CD4-positive, alpha-beta T cell treated with Interleukin-15 for 1 hour (primary cell): ENCODE results near the gene PRKG1.
"Not testable (repeated sequence)": the region's sequence is repeated elsewhere in the genome, so short reads cannot be mapped to it uniquely, and the experiment has no call there.

Experiments
- DNase-seq: peaks from one replicate; pipeline ENCODE4 v3.0.0-alpha.2; 2020

The PRKG1 gene

DNA sequence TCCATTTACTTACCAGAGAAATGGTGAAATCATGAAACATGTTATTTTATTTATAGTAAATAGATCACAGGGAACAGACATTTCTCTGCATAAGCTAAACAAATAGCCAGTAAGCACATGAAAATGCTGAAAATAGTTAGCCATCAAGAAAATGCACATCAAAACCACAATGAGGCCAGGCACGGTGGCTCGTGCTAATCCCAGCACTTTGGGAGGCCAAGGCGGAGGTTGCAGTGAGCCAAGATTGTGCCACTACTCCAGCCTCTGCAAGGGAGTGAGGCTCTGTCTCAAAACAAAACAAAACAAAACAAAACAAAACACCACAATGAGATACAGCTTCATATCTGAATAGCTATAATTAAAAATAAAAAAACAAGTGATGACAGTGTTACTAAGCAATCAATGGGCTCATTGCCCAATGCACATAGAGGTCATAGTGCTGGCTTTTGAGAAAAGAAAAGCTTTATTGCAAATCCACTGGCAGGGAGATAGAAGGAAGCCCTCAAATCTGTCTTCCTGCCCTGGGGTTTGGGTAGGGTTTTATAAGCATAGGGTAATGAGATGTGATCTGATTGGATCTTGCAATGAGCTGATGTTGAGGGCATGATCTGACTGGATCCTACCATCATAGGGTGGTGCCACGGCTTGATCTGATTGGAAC lies 608.9 kb downstream of the PRKG1 start:
- DNase-seq = no peak

DNA sequence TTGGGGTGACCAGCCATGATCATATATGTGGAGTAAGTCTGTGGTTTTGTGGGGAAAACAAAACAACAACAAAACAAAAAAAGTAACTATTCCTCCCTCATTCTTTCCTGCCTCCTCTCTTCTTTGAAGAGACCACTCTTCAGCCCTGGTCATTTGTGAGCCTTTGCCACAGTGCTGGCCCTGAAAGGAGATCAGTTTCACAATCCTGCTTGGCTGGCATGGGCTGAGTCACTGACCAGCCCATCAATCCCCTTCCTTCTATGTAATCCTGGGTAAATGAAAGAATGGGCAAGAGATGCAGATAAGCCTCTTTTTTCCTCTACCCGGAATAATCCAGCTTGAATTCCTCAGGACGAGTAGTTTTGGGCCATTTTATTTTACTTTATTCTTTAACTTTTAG lies 611.5 kb downstream of the PRKG1 start:
- no peak for DNase-seq

DNA sequence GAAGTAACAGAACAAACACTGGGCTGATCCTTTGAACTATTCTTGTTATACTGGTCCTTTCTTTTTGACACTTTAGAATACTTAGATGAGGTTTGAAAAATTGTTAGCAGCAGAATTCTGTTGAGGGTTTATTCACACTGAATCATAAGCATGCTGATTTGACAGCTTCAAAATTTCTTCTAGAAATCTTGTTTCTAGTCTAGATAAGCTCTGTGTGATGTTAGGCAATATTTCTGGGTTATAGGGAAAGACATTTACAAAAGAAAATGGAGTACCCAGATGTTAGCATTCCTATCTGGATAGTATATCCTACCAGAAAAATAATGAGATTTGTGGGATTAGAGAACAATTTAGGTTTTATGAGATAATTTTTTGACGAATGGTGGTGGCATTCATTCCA lies 613.0 kb downstream of the PRKG1 start:
- no peak for DNase-seq

DNA sequence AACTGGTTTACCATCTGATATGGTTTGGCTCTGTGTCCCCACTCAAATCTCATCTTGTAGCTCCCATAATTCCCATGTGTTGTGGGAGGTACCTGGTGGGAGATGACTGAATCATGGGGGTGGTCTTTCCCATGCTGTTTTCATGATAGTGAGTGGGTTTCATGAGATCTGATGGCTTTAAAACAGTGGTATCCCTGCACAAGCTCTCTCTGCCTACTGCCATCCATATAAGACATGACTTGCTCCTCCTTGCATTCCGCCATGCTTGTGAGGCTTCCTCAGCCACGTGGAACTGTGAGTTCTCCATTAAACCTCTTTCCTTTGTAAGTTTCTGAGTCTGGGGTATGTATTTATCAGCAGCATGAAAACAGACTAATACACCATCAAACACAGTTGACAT lies 614.5 kb downstream of the PRKG1 start:
- DNase-seq = not testable (repeated sequence)

DNA sequence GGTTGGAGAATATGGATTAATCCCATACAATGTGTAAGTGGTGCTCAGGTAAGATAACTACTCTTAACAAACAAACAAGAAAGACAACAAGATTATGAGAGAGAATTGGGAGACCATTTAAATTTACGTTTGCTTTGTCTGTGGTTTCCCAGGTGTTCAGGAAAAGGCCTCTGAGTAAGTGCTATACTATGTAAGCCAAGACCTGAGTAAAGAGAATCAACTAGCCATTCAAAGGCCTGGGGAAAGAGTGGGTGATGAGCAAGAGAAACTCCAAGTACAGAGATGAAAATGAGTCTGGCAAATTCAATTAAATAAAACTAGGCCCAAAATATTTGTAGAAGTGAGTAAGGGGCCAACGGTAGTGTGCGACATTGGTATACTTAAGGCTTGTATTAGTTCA lies 615.2 kb downstream of the PRKG1 start:
- DNase-seq = no peak

DNA sequence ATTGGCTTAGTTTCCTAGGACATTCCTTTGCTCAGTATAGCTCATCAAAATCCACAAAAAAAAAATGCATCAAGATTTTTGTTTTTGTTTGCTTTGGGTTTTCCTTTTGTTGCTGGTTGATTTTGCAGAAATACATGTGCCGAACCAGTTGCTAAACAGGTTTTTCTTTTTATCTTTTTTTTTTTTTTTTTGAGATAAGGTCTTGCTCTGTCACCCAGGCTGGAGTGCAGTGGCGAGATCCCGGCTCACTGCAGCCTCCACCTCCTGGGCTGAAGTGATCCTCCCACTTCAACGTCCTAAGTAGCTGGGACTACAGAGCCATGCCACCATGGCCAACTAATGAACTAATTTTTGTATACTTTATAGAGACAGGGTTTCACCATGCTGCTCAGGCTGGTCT lies 616.8 kb downstream of the PRKG1 start:
- no peak for DNase-seq

DNA sequence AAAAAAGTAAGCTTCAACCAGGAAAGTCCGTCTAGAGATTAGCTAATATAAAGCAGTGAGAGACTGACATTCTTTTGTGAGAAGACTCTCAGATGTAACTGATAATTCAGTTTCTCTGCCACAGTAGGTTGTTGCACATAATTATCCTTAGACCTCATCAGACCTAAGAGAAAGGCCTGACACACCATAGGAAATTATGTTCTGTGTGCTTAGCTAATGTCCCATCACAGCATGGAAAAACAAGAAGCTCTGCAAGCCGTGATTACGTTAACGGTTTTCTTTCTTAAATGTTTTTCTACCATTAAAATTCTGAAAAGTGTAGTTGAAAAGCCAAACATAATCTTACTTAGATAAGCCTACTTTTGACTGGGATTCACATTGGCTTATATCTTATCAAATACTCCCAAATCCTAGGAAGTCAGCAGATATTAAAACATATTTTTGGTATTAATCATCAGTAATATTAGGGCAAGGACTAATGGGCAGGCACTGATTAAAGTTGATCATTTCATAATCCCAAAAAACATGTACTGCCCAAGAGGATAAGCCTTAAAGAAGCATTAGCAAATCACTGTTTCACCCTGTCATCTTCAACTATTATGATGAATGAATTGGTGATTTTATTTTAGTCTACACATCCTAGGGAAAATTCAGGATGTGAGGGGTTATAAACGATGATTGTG lies 619.9 kb downstream of the PRKG1 start:
- DNase-seq = no peak

DNA sequence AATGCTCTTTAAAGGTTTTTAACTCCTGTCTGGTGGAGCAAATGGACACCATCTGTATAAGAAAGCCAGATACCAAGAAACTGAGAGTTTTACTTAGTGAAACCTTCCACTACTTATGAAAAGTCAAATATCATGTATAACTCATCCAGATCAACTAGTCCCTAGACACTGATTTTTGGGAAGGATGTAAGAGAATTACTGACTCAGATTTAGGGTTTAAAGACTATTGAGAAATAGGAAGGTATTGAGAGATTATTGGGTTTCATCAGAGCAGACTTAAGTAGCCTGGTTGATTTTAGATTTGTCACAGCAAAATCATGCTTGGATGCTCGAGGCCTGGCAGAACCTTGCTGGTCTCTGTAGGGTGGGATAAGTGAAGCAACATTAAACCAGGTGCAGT lies 622.0 kb downstream of the PRKG1 start:
- no peak for DNase-seq

DNA sequence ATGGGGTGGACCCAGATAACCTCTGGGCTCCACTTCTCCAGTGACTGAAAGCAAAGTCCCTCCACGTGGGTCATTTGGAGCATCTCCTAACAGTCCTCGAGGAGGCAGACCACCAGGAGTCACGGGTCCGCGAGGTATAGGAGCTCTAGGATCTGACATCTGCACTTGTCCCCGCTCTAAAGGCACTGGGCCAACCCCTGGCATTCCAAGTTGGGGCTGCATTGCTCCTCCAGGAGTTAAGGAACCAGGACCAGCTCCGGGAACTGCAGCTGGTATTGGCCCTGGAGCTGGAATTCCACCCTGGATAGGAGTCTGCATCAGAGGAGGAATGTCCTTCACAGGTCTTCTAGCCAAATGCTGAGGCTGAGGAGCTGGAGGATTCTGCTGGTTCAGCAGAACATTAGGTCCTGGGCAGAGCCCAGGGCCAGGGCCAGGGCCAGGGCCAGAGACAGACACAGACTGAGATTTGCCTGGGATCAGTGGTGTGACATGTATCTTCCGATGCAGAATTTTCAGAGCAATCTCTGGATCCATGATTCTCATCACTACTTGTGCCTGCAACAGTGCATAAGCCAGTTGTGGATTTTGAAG lies 624.3 kb downstream of the PRKG1 start:
- DNase-seq = no peak

DNA sequence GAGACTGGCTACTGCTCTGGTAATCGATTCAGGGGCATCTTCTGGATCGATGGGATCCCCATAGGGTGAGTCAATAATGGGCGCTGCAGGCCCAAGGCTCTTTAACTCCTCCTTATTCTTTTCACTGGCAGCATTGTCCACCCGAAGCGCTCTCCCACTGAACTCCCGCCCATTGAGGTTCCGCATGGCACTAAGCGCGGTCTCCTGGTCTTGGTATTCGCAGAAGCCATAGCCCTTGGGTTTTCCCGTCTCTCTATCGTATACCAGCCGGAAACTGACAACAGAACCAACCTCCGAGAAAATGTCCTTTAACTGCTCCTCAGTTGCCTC lies 624.8 kb downstream of the PRKG1 start:
- no peak for DNase-seq

DNA sequence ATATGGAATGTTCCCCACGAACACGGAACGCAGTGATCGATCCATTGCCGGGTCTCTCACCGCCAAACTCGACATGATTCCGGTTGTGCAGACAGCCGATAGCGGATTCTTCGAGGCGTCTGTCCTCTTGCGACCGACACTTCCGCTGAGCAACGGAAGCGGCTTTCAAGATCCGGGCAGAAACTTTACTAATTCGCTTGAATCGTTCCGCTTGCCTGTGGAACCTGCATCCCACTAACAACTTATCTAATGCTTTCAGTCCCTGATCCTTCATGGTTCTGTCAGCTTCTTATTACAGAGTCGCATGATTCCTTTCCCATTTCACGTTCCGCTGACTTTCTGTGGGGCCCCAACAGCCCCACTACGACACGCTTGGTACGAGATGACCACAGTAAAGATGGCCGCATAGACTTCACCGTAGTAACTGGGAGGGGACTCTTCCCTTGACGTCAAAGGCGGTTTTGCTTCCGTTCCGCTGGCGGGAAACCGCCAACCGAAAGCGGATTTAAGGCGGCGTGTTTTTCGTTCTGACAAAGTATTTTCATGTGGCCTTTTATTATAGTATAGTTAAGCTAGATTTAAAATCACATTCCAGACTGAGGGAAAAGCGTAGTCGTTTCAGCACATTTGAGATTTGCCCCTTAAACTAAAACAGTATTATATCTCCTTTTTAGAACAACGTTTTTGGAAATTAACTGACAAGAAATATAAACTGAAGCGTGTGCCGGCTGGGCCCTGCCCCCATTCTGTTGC lies 625.4 kb downstream of the PRKG1 start, which contains the start of gene CSTF2T:
Gene CSTF2T, minus strand, starts transcription at position 121 of the 753 bp plus-strand sequence. Its CDS starts 46 bp downstream, at position 75.
- DNase-seq = peak; percentile 90

DNA sequence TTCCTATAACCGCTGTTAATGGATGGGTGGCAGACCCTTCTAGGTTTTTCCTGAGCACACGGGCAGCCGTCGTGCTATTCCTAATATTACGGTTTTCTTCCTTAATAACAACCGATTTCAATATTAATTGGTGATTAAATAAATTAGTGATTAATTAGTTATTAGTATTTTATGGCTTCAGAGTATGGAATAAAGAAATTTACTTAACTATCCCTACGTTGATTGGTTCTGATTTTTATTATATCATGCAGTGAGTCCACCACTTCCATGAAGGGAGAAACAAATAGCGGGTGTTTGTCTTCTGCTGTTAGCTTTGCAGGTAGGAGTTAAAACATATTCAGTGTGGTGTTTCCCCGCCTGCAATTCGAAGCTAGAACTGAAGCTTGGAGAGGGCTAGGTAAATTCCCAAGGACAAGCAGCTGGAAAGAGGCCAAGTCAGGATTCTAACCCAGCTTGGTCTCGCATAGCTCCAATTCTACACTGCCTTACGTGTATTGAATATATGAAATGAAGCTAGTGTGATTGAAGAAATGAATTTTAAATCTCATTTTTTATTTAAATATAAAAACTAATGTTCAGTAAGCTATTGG lies 626.0 kb downstream of the PRKG1 start:
- DNase-seq = no peak

DNA sequence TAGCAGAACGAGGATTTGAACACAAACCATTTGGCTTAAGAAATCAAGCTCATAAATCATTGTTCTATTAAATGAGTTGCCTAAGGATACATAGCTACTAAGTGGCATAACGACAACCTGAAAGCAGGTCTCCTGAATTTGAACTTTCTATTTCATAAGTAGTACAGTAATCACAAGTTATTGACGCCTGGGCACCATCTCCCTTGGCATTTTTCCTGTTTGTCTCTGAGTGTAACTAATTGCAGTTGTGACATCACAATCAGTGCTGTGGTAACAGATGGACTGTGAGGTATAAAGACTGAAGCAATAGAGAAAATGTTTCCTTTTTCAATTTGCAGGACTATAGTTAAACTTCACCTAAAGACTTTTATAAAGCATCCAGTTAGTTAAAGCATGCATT lies 631.5 kb downstream of the PRKG1 start:
- no peak for DNase-seq

DNA sequence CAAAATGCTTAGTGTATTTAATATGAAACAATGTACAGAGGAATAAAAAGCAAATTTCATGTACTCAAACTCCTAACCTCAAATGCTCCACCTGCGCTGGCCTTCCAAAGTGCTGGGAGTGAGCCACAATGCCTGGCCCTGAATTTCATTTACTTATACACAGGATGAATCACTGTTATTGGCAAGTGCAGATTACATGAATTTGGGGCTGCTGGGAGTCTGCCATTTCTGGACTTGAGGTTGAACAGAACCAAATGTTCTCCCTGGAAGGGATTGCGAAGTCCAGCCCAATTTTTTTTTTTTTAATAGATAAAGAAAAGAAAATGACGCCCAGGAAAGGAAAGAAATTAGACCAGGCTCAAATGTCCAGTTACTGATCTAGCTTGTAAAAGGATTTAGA lies 631.9 kb downstream of the PRKG1 start:
- DNase-seq = no peak

DNA sequence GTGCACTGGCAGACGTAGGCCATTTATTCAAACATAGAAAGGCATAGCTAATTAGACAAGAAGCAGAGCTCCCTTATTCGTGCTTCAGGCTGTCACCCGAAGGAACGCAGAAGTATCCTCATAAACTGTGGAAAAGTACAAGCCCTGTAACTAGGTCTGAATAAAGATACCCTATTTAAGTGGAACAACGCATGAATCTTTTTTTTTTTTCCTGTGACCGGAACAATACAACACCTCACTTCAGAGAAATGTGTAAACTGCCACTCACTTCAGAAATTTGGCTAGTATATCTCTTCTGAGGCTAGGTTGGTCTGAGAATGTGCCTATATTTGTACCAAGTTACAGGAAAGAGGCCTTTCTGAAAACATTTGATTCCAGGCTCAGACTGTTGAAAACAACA lies 633.1 kb downstream of the PRKG1 start:
- no peak for DNase-seq

DNA sequence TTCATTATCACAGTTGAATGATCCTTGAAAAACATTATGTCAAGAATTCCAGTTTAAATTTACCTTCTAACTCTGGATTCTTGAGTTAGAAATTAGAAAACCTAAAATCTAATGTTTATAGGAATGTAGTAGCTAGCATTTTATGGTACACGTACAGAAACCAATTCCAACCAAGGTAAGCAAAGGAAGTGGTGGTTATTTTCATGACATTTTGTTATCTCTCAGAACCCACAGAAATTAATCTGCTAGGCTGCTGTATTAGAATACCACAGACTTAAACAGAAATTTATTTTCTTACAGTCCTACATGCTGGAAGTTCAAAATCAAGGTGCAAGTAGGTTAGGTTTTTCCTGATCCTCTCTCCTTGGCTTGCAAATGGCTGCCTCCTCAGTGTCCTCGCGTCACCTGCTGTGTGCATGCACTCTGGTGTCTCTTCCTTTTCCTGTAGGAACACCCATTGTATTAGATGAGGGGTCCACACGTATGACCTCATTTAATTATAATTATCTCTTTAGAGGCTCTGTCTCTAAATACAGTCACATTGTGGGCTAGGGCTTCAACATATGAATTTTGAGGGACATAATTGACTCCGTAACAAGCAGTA lies 633.6 kb downstream of the PRKG1 start:
- DNase-seq = no peak

DNA sequence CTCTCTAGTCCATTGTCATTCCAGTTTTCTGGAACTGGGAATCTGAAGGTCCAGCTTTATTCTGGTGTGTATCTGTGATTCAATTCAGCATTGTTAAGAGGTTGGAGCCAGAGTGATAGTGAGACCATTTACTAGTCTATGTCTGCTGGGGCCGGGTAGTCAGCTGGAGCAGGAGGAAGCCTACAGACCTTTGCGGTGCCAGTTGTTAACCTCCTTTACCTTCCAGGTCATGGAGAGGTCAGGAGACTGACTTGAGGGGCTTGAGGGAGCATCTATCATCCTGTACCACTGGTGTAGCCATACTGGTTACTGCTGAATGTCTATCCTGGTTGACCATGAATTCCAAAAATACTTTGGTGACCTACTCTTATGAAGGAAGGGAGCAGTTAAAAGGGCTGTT lies 634.3 kb downstream of the PRKG1 start:
- DNase-seq = no peak

DNA sequence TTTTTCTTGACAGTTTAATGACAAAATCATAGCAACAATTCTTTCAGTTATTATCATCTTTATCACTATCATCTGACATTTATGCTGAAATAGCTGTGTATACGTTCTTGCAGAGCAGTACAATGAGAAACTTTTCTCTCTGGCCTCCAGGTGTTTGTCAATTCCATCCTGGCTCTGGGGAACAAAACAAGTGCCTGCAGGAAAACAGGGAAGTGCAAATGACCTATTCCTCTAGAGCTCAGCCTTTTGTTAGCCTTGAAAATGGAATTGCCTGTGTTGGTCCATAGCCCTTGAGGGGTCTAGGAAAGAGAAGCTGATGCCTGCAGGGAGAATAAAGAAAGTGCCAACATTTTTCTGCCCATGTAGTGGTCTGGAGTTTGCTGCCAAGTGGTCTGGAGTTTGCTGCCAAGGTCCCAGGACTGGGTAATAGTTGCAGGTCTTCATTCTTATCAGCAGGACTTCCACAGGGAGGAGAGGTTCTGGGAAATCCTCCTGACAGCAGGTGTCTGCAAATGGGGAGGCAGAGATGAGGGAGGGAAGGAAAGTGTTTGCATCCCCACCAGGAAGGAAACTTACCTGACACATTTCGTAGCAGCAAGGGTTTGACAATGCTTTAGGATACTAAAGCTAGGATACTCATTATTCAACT lies 635.2 kb downstream of the PRKG1 start:
- no peak for DNase-seq

DNA sequence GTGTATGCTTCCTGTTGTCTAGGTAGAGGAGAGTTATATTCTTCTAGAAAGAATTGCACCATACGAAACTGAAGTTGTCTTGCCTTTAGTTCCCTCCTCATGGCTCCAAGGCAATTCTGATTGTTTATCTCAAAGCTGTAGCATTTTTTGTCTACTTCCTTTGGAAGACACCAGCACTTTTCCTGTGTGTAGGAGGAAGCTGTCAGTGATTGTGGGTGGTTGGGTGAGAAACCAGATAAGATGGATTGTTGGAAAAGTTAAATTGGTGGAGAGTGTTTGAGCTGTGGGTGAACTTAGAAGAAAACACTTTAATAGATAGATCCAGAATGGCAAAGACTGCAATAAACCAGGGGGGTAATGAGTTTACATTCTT lies 637.2 kb downstream of the PRKG1 start:
- DNase-seq = no peak

DNA sequence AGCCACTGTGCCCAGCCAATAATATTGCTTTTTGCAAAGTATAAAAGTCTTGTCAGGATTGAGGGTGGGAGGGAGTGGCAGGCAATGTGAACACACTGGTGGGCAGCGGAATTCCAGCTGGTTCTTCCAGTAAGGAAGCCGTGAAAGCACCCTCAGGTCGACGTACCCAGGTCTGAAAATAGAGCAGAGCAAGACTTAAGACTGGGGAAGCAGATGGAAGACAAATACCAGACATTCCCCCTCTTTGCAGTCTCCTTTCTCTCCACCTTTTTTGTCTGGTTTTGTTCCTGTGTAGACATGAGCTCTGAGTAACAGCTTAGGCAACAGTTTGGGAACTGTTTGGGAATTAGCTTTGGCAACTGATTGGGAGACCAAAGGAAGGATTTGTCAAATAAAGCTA lies 642.7 kb downstream of the PRKG1 start:
- DNase-seq = no peak

DNA sequence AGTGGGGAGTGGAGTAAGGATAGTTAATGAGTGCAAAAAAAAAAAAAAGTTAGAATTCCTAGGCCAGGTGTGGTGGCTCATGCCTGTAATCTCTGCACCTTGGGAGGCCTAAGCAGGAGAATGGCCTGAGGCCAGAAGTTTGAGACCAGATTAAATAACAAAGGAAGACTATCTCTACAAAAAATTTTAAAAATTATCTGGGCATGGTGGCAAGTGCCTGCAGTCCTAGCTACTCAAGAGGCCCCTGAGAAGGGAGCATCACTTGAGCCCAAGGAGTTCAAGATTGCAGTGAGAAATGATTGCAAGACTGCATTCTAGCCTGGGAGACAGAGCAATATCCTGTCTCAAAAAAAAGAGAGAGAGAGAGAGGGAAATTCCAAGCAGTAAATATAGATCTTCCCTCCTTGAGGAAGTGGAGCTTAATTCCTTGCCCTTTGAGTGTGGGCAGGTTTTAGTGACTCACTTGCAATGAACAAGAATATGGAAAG lies 644.6 kb downstream of the PRKG1 start:
- no peak for DNase-seq

DNA sequence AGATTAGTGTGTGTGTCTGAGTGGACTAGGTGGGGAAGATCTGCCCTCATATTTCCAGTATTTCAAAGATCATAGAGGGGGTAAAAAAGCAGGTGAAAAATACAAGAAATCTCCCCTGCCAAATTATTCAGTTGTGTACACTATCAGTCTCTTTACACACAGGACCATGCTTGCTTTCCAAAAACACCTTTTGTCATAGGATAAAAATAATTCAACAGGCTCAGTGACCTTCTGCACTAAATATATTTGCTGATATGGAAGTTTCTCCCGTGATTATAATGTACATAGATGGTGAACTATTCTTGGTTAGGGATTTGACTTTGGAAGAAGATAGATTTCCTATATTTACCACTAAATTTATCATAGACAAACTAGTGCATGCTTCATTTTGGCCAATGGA lies 649.8 kb downstream of the PRKG1 start:
- DNase-seq = no peak
